ENCODE measurements around the gene MAN2A1.

The MAN2A1 gene

DNA sequence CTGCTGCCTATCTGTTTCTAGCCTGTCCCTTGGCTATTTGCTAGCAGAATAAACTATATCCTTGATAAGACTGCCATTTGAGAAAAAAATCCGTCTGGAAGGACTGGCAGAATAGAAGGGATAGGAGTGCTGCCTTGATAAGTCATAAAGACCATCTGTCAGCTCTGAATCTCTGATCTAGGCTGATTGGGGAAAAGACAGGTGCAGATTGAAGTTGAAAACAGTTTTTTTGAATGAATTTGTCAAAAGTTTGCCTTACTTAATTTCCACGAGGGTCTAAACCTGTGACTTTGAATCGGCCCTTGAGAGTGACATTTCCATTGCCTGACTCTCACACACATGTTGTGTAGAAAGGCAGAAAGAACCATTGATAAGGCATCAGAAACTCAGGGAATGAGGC, 218.6 kb downstream of the MAN2A1 start:
- TF ChIP-seq, protein P1, sequence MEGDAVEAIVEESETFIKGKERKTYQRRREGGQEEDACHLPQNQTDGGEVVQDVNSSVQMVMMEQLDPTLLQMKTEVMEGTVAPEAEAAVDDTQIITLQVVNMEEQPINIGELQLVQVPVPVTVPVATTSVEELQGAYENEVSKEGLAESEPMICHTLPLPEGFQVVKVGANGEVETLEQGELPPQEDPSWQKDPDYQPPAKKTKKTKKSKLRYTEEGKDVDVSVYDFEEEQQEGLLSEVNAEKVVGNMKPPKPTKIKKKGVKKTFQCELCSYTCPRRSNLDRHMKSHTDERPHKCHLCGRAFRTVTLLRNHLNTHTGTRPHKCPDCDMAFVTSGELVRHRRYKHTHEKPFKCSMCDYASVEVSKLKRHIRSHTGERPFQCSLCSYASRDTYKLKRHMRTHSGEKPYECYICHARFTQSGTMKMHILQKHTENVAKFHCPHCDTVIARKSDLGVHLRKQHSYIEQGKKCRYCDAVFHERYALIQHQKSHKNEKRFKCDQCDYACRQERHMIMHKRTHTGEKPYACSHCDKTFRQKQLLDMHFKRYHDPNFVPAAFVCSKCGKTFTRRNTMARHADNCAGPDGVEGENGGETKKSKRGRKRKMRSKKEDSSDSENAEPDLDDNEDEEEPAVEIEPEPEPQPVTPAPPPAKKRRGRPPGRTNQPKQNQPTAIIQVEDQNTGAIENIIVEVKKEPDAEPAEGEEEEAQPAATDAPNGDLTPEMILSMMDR (IDR thresholded peaks at IDR 0.05; ENCODE audit: low read depth, low read length, missing control alignments), result no peak
- no peak for DNase-seq (ENCODE audit: low read depth)
- in situ Hi-C loops (cut with HindIII; ENCODE audit: low sequenced_read_pairs), result no loop called here
- no peak overlapping the region for H3K4me3 ChIP-seq (ENCODE audit: low read depth, low read length)

DNA sequence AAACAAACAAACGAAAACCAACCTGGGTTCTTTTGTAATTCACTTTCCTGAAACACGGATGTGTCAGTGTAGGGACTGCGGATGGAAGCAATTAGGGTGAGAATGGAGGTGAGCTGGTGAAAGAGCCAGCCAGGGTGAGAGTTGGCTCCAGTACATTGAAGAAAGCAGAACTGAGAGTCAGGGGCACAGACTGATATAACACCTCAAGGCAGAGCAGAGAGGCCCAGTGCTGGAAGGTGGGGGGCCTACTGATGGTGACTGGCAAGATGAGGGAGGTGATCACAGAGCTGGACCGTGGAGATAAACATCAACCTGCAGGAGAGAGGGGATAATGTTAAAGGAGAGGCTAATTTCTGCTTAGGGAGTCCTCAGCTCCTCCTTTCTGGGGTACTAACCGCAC, 221.1 kb downstream of the MAN2A1 start:
- in situ Hi-C loops (cut with HindIII; ENCODE audit: low sequenced_read_pairs), result no loop called here
- no peak for DNase-seq (ENCODE audit: low read depth)
- TF ChIP-seq, protein P1 (IDR thresholded peaks at IDR 0.05; ENCODE audit: low read depth, low read length, missing control alignments), result no peak
- H3K4me3 ChIP-seq (ENCODE audit: low read depth, low read length), result no peak overlapping the region

DNA sequence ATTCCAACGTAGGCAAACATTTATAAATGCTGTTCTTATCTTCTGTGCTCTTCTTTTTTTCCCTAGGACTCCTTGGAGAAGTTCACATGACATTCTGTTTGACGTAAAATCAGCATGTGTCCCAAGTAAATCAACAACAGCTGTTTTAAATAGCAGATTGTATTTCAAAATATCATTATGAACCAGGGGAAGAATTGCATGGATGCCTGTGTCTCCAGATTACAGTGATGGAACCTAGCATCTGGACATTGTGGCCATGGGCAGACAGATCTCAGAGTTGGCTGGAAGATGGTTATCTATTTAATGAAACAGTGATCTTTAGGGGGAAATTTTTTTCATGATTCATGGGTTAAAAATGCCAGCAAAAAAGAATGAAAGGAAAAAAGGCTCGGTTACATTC, 222.0 kb downstream of the MAN2A1 start:
- DNase-seq (ENCODE audit: low read depth), result no peak
- in situ Hi-C loops (cut with HindIII; ENCODE audit: low sequenced_read_pairs), result no loop called here
- TF ChIP-seq, protein P1 (IDR thresholded peaks at IDR 0.05; ENCODE audit: low read depth, low read length, missing control alignments), result no peak
- no peak overlapping the region for H3K4me3 ChIP-seq (ENCODE audit: low read depth, low read length)

DNA sequence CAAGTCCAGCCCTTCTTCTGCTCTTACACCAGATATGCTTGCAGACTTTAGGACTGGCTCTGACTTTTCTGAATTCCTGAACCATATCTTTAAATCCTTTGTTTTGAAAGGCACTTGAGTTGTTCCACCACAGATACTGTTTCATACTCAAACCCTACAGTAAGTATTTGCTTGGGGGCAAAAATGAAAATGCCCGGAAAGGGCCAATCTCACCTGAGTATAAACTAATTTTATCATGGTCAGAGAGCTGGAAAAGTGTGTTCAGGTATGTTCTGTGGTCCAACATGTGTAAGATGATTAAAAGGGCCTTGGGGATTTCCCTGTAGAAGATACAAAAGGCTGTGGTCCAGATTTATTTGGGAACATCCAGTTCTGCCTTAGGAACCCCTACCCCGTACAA, 225.2 kb downstream of the MAN2A1 start:
- TF ChIP-seq, protein P1 (IDR thresholded peaks at IDR 0.05; ENCODE audit: low read depth, low read length, missing control alignments), result no peak
- in situ Hi-C loops (cut with HindIII; ENCODE audit: low sequenced_read_pairs), result no loop called here
- no peak overlapping the region for H3K4me3 ChIP-seq (ENCODE audit: low read depth, low read length)
- DNase-seq (ENCODE audit: low read depth), result no peak

DNA sequence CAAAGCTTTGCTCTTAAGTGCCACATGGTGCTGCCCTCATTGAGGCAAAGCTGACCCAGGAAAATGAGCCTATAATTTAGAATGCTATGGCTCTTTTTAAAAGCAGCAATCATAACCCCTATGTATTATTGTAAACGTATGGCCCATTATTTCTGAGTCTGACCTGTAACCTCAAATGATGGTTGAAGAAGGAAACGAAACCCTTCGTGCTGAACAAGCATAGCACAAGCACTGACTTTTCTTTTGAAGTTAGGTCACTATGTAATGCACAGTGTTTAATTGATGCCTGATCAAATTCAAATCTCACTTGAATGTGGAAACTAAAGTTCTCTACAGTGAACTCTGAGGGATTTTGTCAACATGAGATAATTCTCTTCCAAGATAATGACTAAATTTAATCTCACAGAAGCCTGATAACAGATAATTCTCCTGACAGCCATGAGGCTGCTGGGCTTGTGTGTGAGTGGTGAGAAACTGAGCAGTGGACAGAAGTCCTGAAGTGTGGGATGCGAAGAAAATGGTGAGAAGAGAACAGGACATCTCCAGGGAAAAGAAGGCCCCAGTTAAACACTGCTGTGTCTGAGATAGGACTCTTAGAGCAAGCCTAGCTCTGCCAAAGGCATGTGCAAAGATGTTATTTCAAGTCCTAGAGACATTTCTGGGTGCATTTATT, 226.9 kb downstream of the MAN2A1 start:
- in situ Hi-C loops (cut with HindIII; ENCODE audit: low sequenced_read_pairs), result no loop called here

More for the DNA sequence above, 226.9 kb downstream of the MAN2A1 start:
- H3K4me3 ChIP-seq (ENCODE audit: low read depth, low read length), result no peak overlapping the region
- no peak for DNase-seq (ENCODE audit: low read depth)
- TF ChIP-seq, protein P1 (IDR thresholded peaks at IDR 0.05; ENCODE audit: low read depth, low read length, missing control alignments), result no peak

Data from astrocyte of the cerebellum (primary cell).